Right renal cortex interstitium (tissue), 3 donors: Measurements from ENCODE around the gene PRR23A. TPM values are rescaled to one million over a fixed set of nuclear protein-coding genes. Genes with fewer than 3 reads are reported as not detected.

Experiments
- DNase-seq, 3 donors: peaks; one replicate each; pipeline ENCODE4 v3.0.0-alpha.2; 2013; ENCODE audit warnings: low read depth in 3 of 3, low spot score in 2 of 3
- polyA plus RNA-seq, 3 donors: library from polyadenylated mRNA; unstranded; fragments of 120-200 nt; gene quantifications; one replicate each; pipeline ENCODE4 v1.2.1, GENCODE V29; 2013; ENCODE audit not compliant: insufficient read length in 3 of 3

The PRR23A gene
- polyA plus RNA-seq, 3 donors: not detected

DNA sequence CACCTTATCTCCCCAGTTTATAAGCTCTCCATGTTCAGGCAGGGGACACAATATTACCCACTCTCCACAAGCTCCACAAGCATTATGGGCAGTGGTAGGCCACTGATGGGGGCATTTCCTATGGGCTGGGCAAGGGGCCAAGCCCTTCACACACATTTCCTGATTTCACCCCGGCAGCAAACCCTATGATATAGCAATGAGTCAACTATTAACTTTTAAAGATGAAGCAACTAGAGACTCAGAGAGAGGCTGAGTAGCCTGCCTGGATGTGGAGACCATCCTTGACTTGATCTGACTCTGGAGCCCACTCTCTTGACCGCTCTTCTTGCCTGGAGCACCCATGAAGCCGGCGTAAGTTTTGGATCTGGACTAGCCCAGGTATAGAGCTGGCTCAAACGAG, 31.6 kb downstream of the PRR23A start:
- DNase-seq: no peak

DNA sequence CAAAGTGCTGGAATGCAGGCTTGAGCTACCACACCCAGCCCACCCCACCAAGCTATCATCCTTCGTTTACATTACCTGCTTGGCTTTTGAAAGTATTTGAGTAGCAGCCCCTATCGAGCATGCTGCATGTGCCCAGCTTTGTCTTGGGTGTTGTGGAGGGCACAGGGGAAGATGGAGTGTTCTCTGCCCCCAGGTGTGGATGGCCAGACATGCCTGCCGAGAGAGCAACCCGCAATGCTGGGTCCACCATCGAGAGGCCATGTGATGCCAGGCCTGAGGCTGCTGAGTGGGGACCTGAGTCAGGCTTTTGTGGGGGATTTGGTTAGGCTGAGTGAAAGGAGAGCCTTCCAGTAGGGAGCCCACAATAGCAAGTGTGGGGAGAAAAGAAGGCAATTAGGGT, 33.1 kb downstream of the PRR23A start:
- no peak for DNase-seq

DNA sequence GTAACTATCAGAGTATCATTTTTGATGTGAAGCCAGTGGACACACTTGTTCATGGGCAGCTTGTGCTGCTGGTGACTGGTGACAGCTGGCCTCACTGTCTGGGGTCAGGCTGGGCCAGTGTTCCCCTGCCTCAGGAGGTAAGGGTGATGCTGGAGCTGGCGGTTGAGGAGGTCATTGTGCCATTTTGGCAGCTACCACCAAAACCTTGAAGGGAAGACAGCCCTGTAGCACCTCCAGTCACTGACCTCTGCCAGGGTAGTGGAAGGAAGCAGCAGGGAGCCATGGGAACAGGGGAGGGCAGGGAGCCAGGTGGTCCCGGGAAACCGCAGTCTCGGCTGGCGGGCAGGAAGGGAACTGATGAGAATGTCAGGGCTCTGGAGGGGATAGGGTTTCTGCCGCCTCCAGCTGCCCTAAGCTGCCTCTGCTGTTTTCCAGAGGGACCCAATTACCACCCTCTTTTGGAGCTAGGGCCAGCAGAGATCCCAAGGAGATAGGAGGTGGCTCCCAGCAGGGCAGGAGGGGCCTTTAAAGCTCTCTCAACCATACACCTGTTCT, 34.2 kb downstream of the PRR23A start:
- no peak for DNase-seq

DNA sequence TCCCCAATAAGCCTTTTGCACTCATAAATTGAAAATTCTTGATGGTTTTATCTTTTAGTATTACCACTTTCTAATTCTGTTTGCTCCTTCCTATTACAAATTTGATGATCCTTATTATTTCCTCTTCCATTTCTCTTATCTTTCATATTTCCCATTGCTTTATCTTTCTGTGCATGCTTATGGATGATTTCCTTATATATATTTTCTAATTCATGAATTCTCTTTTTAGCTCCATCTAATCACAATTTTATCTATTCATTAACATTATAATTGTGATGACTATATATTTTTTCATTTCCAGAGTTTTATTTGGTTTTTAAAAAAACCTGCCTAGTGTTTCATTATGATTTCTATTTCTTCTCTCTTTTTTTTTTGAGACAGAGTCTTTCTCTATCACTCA, 41.1 kb downstream of the PRR23A start:
- DNase-seq: no peak

DNA sequence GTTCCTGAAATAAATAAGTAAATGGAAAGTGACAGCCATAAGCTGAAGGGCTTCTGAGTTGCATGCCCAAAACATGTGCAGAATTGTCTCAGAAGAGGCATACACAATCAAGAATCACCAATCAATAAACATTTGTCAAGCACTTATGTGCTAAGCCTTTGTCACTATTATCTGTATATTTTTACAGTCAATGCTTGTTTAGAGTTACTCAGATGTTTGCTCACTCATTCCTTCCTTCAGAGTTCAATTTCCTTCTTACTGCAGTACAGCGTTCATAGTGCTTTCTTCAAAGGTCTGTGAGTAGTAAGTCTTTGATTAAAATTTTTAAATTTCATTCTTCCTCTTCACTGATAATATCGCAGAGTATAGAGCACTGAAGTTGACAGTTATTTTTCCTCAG, 41.8 kb downstream of the PRR23A start:
- no peak for DNase-seq

DNA sequence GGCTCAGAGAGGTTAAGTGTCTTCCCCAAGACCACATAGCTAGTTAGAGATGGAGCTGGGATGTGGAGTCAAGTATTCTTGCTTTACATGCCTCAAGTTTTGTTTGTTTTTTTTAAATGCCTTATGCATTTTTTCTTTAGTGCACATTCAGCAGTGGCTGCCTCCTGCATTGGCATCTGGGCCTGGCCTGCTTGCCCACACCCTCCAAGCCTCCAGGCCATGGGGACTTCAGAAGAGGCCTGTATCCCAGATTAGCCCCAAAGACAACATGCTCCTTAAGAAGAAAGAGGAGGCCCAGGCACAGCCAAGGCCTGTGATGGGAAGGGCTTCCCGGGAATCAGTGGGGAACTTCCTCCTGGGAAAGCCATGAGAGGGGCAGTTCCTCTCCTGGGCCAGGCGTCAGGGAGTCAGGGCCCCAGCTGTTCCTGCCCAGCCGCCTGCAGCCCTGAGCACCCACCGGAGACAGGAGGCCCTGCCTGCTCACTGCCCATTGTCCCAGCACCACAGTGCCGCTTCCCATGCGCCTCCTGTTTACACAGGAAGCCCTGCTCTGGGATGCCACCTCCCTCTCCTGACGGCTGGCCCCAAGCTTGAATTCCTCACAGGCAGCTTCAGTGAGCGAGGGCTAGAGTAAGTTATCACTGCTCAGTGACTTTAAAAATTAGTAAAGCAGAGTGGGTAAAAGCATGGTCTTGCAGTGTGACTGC, 43.1 kb downstream of the PRR23A start:
- no peak for DNase-seq

DNA sequence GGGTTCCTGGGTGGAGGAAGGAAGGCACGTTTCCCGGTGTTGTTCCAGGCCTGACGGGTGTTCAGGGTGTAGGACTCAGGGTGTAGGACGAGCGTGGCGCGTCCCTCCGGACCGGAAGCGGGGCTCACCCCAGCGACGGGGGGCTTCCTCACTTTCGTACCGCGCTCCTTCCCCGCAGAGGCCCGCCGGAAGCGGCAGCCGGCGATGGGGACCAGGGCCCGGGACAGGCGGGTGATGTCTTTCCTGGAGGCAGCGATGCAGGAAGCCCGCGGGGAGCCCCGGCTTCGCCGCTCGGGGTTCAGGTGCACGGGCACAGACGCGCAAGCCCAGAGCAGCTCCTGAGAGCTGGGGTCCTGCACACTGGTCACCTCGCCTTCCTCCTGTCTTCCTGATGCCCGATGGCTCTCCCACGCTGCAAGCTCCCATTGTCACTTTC, 45.6 kb downstream of the PRR23A start:
- no peak for DNase-seq

Other genes starting within 250 kb of the PRR23A start
- 10 to 100 TPM; 32.0 to 33.1 (median 32.5) TPM for gene PIK3CB, start 171.3 kb downstream of the PRR23A start, polyA plus RNA-seq
- not detected for gene FOXL2, start 59.1 kb downstream of the PRR23A start, polyA plus RNA-seq
- not detected for gene FOXL2NB, start 59.1 kb downstream of the PRR23A start, polyA plus RNA-seq
- gene PRR23B, start 14.7 kb upstream of the PRR23A start, polyA plus RNA-seq: not detected
- under 1 TPM in 1 of 3 donors, not detected in 2; 0.06 TPM for gene PRR23C, start 38.6 kb upstream of the PRR23A start, polyA plus RNA-seq